Stimulated activated CD8-positive, alpha-beta memory T cell treated with anti-CD3 and anti-CD28 coated beads, Interleukin-12 subunit alpha, Interleukin-12 subunit beta, amount 100 ng/mL, for 24 hours (primary cell): ENCODE results near the gene SFXN5.

Source experiments
- DNase-seq: peaks from one replicate; pipeline ENCODE4 v3.0.0-alpha.2; 2020; ENCODE audit errors: extremely low read depth

Gene SFXN5

DNA sequence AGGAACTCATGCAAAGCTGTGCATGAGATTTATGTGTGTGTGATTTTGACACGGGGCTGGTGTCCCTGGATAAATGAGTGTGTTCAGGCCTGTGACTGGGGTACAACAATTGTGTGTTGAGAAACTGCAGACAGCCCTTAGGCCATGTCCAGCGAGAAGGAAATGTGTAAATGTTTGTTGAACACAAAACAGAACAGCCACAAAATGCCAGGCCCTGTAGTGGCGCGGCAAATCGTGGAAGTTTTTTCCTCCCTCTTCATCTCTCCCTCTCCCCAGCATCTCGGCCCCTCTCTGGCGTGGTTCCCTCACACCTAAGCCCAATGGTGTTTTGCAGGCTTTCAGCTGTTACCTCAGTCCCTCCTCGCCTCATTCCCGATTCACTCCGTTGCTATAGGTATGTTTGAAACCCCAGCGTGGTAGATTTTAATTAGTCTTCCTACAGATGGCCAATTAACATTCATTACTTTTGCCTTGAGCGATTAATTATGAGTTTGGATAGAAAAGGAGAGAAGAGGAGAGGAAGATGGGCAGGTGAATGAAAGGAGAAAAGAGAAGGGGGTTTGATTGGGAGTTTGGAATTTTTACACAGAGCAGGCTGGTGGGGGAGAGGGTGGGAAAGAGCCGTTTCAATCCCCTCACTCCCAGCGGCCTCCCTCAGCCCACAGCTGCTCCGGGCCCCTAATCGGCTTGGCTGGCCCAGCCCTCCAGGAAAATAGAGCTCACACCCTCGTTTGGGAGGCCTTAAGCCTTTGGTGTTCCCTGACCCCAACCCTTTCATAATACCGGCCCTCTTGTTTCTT lies 173.5 kb downstream of the SFXN5 start:
- no peak for DNase-seq

DNA sequence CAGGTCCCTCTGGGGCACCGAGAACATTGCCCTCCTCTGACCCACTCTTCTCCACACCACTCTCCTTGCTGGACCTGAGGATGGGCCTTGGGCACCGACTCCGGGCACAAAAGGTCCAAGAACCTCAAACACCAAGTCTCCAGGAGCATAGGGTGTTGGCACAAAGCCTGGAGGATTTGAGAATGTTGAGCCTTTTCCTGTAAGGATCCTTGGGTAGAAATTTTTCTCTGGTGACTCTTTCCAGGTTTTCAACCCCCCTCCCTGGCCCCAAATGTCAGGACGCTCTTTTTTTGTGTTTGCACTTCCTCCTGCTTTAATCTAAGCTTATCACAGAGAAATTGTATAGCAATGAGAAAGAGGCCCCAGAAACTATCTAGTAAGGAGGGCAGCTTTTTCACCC lies 175.1 kb downstream of the SFXN5 start:
- DNase-seq: no peak

DNA sequence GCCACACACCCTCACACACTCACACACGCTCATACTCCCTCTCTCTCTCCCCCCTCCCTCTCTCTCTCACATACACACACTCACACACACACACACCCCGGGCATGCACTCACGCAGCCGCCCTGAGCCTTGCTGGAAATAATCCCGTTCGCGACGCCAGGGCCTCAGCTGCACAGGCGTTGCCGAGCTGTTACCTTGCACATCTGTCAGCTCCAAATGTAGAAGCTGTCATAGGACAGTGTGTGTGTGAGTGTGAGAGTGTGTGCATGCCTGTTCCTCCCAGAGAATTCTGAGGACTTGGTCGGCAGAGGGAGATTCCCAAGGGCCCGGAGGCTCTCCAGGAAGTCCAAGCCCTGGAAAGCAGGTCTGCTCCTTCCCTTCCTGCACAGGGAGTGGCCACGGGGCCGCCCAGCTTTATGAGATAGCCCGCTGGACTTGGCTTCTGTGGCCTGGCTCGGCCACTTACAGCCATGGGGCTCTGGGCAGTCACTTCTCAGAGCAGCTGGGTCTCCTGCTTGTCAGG lies 175.7 kb downstream of the SFXN5 start:
- no peak for DNase-seq

DNA sequence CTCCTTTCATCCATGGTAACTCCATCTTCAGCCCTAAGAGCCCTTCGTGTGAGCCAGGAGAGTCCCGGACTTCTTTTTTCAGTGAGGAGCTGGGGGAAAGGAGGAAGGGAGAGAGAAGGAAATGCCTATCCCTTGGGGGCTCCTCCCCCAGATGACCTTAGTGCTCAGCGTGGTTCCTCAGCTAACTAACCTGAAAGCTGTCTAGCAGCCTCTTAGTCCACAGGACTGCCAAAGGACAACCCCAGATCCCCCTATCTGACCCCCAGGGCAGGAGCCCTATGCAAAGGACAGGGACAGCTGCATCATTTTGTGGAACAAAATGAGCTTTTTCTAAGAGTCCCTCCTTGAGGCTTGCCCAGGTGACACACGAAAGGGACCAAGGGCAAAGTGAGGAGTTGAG lies 176.4 kb downstream of the SFXN5 start:
- no peak for DNase-seq

GRCh38 chr2:72894514-72894913 lies 177.0 kb downstream of the SFXN5 start:
- DNase-seq: no peak

DNA sequence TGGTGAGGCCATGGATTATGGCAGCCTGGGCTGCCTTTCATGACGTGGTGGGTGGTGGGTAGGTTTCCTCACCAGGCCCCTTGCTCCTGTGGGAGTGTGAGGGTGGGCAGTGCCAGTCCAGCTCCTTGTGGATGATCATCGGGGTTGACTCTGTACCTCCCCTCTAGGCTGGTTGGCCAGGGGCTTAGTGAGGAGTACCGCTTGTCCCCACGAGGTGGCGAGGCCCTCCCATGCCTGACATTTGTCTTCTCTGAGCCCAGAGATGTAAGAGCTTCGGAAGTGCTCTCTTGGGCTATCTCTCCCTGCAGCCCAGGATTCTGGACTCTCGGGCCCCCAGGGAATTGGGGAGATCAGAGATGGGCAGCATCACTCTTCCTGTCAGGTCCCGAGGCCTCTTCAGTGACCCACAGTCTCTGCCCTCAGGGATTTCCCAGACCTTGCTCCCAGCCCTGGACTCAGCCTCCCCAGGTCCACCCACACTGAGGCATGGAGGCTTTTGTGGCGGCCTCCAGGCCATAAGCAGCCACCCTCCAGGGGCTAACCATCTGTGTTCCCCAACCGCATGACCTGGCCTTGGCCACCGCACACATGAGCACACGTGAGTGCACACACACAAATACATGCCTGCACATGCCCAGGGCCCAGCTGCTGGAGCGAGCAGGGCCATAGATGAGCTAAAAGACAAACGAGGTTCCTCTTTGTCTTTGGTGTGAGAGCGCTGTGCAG lies 177.8 kb downstream of the SFXN5 start:
- DNase-seq: no peak

DNA sequence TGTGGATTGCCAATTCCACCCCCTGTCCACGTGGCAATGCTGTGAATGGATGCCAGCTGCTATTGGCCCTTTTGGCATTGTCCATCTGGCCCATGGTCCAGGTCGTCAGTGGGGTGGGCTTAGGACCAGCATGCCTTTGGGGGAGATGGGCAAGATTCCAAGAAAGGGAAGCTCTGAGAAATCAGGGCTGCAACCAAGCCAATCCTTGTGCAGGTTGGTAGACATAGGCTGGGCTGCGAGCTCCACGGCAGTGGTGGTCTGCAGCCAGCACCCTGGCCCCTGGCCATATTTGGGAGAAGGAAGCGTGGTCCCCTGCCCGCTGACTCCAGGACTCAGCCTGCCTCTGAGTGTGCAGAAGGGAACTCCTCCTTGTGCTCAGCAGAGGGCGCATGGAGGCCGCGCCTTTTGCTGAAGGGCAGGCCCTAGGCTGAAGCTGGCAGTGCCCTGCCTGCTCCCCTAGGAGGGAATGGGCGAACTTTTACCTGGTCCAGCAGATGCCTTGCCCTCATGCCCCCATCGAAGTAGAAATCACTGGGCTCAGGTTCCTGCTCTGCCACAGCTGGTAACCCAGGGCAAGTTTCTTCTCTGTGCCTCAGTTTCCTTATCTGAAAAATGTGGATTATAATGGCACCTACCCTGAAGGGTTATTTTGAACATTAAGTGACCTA lies 178.9 kb downstream of the SFXN5 start:
- no peak for DNase-seq
